Measurements from ENCODE around the gene NRP1.
A peak's percentile ranks its signal among the peaks of the same experiment; 100 is the strongest.

Gene NRP1

GRCh38 chr10:33201056-33201780 lies 133.2 kb downstream of the NRP1 start:
- DNase-seq = no peak

- DNase-seq = no peak
These were observed 134.7 kb downstream of the NRP1 start for GRCh38 chr10:33199731-33200232.

GRCh38 chr10:33198610-33199009 lies 135.9 kb downstream of the NRP1 start:
- DNase-seq = no peak

GRCh38 chr10:33196710-33197491 lies 137.6 kb downstream of the NRP1 start:
- no peak for DNase-seq

GRCh38 chr10:33196377-33196706 lies 138.1 kb downstream of the NRP1 start:
- no peak for DNase-seq

- no peak for DNase-seq
These were observed 138.7 kb downstream of the NRP1 start for GRCh38 chr10:33195608-33196376.

- no peak for DNase-seq
These were observed 140.6 kb downstream of the NRP1 start for GRCh38 chr10:33193701-33194521.

- DNase-seq = peak; percentile 71
These were observed 141.3 kb downstream of the NRP1 start for GRCh38 chr10:33193057-33193700.

- DNase-seq = no peak
These were observed 142.3 kb downstream of the NRP1 start for GRCh38 chr10:33192190-33192589.

GRCh38 chr10:33190406-33190805 lies 144.1 kb downstream of the NRP1 start:
- DNase-seq = no peak

- DNase-seq = no peak
These were observed 144.7 kb downstream of the NRP1 start for GRCh38 chr10:33189808-33190207.

- no peak for DNase-seq
These were observed 145.1 kb downstream of the NRP1 start for GRCh38 chr10:33189363-33189762.

- DNase-seq = no peak
These were observed 147.0 kb downstream of the NRP1 start for GRCh38 chr10:33187427-33187999.

- DNase-seq = no peak
These were observed 148.3 kb downstream of the NRP1 start for GRCh38 chr10:33186150-33186549.

- DNase-seq = no peak
These were observed 150.8 kb downstream of the NRP1 start for GRCh38 chr10:33183655-33184054.

GRCh38 chr10:33180921-33181320 lies 153.5 kb downstream of the NRP1 start:
- no peak for DNase-seq

GRCh38 chr10:33180390-33180789 lies 154.1 kb downstream of the NRP1 start:
- DNase-seq = peak; percentile 18

- DNase-seq = no peak
These were observed 155.4 kb downstream of the NRP1 start for GRCh38 chr10:33179067-33179466.

GRCh38 chr10:33178026-33178755 lies 156.3 kb downstream of the NRP1 start:
- no peak for DNase-seq

- DNase-seq = no peak
These were observed 157.8 kb downstream of the NRP1 start for GRCh38 chr10:33176688-33177087.
